ENCODE measurements around the gene LRBA.
A peak's percentile ranks its signal among the peaks of the same experiment; 100 is the strongest.

The LRBA gene

GRCh38 chr4:150384249-150384648 is 630.8 kb downstream of the LRBA start:
- TF ChIP-seq CTCF (IDR thresholded peaks at IDR 0.05; ENCODE audit: insufficient read depth, missing control alignments), result no peak
- DNase-seq (ENCODE audit: insufficient read length, low spot score) (no peak), FAIRE-seq (no peak)

- TF ChIP-seq CTCF (IDR thresholded peaks at IDR 0.05; ENCODE audit: insufficient read depth, missing control alignments), result no peak
- FAIRE-seq, result no peak
- DNase-seq (ENCODE audit: insufficient read length, low spot score), result no peak
These were observed 633.1 kb downstream of the LRBA start for GRCh38 chr4:150382028-150382427.

DNA sequence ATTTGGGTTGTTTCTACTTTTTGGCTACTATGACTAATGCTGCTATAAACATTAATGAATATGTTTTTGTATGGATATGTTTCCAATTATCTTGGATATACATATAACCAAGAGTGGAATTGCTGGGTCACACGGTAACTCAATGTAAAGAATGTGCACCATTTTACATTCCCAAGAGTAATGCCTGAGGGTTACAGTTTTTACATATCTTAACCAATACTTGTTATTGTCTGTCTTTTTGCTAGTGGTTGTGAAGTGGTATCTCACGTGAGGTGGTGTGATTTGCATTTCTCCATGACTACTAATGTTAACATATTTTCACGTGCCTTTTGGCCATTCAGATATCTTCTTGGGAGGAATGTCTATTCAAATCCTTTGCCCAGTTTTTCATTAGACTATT is 633.5 kb downstream of the LRBA start:
- FAIRE-seq (peak; percentile 69), DNase-seq (ENCODE audit: insufficient read length, low spot score) (no peak)
- no peak for TF ChIP-seq CTCF (IDR thresholded peaks at IDR 0.05; ENCODE audit: insufficient read depth, missing control alignments)

DNA sequence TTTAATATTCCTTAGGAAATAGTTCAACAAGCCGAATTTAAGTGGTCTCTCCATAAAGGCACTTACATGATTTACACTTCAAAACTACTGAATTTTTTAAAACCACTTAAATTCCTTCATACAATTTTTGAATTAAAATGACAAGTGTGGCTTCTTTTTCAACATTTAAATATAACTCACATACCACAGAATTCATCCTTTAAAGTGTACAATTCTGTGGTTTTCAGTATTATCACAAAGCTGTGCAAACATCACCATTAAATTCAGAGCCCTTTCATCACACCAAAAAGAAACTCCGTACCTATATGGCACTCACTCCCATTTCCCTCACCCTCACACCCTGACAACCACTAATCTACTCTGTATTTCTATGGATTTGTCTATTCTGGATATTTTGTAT is 634.0 kb downstream of the LRBA start:
- DNase-seq (ENCODE audit: insufficient read length, low spot score) (no peak), FAIRE-seq (no peak)
- no peak for TF ChIP-seq CTCF (IDR thresholded peaks at IDR 0.05; ENCODE audit: insufficient read depth, missing control alignments)

GRCh38 chr4:150379454-150379853 is 635.6 kb downstream of the LRBA start:
- no peak for FAIRE-seq
- no peak for DNase-seq (ENCODE audit: insufficient read length, low spot score)
- TF ChIP-seq CTCF (IDR thresholded peaks at IDR 0.05; ENCODE audit: insufficient read depth, missing control alignments), result no peak

GRCh38 chr4:150375025-150375424 is 640.1 kb downstream of the LRBA start:
- DNase-seq (ENCODE audit: insufficient read length, low spot score) (no peak), FAIRE-seq (no peak)
- TF ChIP-seq CTCF (IDR thresholded peaks at IDR 0.05; ENCODE audit: insufficient read depth, missing control alignments), result no peak

- no peak for TF ChIP-seq CTCF (IDR thresholded peaks at IDR 0.05; ENCODE audit: insufficient read depth, missing control alignments)
- no peak for FAIRE-seq
- no peak for DNase-seq (ENCODE audit: insufficient read length, low spot score)
These were observed 643.2 kb downstream of the LRBA start for GRCh38 chr4:150371869-150372268.
